NCI-H2107 treated with DMSO at 0.1 percent for 48 hours (cell line): ENCODE results near the gene NACC1.
A peak's percentile ranks its signal among the peaks of the same experiment; 100 is the strongest.

Experiments
- DNase-seq: peaks from one replicate; lab custom pipeline; 2025; ENCODE audit not compliant: unreplicated experiment; lab: John Stamatoyannopoulos, UW

NACC1 gene

DNA sequence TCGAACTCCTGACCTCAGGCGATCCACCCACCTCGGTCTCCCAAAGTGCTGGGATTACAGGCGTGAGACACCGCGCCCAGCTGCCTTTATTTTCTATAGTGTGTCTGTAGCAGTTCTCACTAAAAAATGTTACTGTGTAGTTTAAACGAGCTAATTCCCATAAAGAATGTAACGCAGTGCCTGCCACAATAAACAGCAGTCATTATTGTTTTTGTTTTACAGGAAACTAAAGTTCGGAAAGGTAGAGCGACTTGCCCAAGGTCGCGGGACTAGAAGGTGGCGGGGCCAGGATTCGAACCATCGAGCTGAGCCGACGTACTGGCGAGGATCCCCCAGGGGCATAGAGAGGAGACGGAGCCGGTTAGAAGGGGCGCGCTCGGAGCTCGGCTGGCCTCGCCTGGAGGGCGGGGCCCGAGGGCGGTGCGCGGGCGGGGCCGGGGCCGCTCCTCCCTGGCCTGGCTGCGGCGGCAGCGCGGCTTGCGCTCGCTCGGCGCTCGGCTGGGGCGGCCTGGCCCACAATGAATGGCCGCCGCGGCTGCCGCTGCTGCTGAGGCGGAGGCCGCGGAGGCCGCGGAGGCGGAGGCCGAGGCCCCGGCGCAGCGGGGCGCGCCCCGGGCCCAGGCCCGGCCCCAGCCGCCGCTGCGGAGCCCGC, at the start of gene NACC1:
Gene NACC1 (plus strand): TSS at position 493 of the 652 bp plus-strand sequence. CDS start 16,944 bp downstream, outside the sequence.
- peak; percentile 79 for DNase-seq

DNA sequence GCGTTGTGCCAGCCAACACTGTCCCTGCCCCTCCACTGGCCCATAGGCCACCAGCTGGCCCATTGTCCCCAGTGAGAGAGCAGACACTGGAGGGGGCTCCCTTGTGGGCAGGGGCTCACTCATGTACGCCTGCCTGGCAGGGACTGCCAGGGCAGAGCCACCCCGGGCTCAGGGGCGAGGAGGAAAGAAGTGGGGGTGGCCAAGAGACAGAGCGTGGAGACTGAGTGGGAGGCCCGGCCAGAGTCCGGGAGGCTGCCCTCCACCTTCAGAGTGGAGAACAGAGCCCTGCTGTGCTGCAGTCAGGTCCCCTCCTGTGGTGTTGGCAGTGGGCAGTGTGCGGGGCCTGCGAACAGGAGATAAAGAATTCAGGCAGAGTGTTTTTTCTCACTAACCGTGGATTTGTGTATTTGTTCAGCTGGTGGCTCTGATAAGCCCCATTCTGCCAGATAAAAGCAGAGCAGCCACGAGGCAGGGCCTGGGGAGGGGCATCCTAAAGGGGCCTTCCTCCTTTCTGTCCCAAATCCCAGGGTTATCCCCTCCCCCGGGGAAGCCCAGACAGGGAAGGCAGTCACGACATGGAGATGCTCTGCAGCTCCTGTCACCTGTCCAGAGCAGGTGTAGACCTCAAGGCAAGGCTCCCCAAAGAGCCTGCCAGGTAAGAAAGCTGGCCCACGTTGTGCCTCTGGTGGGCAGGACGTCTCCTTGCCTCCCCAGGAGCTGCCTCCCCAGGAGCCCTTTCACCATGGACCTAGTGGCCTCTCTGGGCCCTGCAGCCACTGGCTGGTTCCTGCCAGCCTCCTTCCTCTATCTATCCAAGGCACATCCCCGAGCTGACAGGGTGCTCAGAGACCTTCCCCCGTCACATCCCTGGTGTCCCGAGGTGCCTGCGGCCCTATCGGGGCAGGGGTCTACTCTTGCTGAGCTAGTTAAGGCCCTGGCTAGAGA, 48.4 kb upstream of the NACC1 start:
- DNase-seq: no peak

DNA sequence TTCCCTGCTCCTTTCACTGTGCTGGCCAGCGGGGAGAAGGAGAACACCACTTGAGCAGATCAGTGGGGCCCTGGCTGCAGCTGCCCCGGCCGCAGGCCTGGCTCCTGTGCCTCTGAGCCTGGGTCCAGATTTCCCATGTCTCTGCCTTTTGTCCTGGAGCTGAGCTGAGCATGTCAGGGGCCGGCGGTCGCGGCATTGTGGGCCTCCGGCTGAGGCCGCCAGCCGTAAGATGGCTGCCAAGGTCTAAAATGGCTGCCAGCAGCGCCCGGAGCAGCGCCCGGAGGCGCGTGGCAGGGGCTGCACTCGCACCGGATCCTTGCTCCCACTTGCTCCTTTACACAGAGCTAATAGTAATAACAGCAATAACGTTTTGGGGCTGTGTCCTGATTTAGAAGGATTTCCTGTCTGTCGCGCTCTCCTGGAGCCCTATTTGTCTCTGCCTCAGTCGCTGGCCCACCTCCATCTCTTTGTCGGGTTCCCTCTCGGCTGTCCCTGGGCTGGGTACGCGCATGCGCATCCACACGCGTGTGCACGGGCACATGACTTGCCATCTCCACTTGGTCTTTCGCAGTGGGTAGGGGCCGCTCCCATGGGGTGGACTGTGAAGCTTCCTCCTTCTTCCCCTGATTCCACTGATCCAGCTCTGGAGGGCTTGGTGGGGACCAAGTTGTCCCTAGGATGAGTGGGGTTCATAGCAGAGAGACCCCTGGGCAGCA, 47.5 kb upstream of the NACC1 start:
- DNase-seq: no peak

DNA sequence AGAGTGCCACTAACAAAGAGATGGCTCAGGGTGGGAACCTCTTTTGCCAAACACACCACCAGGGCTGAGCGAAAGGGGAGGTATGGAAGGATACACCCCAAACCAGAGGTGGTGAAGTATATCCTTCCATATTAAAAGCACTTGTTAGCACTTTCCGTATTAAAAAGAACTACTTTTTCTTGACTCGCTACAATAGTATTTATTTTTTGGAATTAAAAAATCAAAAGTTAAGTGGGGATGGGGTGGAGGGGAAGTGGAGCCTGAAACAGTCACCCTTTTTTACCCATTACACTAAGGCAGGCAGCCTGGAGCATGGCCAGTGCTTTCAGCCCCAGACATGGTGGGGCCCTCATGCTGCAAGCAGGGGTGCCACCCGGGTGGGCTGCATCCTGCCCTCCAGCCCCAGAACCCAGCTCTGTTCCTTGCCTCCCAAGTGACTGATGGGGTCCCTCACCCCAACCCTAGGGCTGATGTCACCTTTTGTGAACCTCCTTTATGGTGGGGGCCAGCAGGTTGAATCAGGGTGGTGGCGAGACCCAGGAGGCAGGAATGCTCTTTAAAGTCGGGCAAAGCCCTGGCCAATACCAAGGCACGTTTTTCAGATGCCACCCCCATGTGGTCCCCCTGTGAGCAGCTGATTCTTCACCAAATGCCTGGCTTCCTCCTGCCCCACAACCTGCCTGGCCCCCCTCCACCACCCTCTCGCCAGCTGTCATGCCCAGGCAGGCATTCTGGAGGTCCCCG, 46.4 kb upstream of the NACC1 start:
- DNase-seq: no peak

DNA sequence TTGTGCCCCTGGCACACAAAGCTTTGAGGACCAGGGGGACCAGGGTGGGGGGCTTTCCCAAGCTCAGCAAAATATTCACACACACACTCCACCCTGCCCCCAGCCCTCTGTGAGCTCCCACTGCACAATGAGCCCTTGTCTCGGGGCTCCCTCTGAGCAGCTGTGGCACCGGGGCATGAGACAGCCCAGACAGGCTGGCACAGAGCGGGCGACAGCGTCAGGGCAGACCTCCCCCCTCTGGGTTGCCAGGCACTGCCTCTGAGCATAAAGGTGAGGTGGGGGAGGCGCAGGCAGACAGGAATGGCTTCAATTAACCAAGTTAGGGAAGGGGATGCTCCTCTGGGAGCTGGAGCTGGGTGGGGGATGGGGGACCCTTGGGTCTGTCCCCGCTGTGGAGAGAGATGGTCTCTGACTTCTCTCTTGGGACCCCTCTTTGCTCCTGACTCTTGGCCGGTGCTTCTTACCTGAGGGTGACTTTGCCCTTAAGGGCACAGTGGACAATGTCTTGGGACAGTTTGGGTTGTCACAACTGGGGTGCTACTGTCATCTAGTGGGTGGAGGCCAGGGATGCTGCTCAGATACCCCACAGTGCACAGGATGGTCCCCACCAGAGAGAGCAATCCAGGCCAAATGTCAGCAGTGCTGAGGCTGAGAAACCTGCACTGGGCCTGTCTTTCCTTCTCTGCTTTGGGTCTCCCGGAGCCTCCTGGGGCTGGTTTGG, 45.7 kb upstream of the NACC1 start:
- DNase-seq: no peak

DNA sequence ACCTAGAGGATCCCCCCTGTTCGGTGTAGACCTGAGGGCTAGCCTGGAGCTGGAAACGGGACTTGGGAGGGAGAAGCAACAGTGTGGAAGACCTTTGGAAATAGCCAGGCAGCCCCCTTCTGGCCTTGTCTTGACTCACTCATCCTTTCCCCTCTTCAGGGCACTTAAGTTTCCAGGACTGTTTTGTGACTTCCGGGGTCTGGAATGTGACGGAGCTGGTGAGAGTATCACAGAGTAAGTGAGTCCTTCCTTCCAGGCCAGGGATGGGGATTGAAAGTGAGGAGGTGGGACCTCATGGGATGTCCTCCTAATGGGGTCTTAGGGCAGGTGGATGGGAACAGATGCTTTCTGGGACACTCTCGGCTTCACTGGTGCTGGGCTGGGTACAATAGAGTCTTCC, 44.8 kb upstream of the NACC1 start:
- DNase-seq: no peak

DNA sequence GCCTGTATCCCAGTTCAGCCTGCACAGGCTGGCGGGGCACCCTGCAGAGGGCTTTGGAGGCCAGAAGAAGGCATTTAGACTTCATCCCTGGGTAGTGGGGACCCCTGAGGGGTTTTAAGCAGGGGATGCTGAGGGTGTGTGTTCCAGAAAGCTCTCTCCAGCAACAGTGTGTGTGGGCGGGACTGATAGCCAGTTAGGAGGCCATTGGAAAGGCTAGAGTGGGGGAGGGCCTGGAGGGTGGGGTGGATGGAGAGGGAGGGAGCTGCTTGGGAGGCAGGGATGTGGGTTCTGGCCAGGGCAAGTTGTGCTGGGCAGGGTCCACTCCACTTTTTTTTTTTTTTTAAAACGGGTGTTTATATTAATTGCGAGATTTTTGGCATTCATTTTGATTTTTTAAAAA, 43.7 kb upstream of the NACC1 start:
- DNase-seq: no peak

DNA sequence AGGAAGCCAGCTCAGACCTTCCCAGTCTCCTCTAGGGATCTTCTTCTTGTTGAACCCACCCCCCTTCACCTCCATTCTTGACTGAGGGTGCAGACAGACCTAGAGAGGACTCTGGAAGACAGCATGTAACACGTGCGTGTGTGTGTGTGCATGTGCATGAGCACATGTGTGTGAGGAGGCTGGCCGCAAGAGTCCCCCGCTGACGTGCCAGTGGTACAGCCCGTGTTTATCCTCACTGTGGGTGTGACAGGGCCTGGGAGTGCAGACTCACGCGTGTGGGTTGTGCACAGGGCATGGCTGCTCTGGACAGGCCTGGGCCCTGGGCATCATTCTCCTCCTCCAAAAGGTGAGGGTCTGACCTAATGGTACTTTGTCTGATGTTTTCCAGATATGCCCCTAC, 41.7 kb upstream of the NACC1 start:
- DNase-seq: no peak

DNA sequence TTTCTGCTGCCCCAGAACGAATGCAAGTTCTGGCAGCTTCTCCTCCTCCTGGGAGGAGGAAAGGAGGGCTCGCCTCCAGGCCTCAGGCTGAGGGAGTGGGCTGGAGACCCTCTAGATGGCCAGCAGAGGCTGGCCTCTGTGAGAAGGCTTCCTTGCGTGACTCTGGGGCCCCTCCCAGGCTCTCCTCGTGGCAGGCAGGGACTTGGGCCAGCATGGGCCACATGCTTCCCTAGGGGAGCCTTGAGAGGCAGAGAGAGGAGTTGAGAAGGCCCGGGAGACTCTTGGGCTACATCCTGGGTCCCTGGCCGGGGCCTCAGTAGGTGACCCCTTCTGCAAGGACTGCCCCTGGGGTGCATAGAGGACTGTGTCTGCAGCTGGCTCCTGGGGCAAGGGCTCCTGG, 41.3 kb upstream of the NACC1 start:
- DNase-seq: no peak

DNA sequence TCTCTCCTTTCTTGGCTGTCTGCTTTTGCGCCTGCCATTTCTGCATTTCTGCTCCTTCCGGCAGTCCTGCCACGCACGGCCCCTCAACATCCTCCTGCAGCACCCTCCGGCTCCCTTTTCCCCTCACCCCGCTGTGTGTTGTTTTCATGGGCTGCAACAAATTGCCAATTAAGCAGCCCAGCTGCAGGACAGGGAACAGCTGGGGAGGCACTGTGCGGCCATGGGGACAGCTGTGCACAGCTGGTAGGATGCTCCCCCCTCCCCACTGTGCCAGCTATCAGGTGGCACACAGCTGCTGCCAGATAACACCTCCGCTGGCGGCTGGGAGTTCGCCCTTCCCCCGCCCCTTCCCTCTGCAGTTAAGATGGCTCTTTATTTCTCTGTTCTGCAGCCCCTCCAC, 40.8 kb upstream of the NACC1 start:
- no peak for DNase-seq

DNA sequence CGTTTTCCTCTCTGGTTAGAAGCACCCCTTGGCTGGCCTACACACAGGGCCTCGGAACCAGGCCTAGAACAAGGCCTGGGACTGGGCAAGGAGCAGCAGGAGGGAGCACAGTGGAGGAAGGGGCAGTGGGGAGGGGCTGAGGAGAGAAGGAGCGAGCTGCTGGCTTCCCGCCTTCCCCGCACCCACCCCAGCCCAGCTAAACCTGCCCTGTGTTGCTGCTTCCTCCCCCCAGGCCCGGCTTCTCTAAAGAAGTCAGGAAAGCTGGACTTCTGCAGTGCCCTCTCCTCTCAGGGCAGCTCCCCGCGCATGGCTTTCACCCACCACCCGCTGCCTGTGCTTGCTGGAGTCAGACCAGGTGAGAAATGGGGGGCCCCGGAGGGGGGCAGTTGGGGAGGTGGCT, 39.7 kb upstream of the NACC1 start:
- no peak for DNase-seq

DNA sequence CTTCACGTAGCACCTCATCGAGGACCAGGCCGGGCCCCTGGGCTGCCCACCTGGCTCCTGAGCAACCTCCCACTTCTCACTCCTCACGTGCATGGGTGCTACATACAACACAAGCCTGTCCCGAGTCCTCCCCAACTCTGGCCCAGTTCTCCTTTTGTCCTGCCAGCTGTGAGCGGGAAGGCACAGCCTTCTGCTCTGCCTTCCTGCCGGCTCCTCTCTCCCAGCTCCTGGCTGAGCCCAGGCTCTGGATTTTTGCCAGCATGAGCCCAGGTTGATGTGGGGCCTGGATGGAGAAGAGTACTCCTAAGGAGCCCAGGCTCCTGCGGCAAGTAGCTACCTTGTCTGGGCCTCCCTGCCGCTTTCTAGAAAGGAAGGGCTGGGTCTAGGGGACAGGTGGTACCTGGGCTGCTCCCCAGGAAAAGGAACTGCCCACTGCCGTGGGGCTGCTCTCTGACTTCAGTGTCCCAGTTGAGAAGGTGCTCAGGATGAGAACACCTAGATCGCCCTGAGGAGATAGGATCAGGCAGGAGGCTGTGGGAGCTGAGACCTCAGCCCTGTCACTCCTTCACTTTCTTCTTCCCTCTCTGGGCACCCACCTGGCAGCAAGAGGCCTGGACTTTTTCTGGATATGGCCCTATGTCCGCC, 39.0 kb upstream of the NACC1 start:
- no peak for DNase-seq

DNA sequence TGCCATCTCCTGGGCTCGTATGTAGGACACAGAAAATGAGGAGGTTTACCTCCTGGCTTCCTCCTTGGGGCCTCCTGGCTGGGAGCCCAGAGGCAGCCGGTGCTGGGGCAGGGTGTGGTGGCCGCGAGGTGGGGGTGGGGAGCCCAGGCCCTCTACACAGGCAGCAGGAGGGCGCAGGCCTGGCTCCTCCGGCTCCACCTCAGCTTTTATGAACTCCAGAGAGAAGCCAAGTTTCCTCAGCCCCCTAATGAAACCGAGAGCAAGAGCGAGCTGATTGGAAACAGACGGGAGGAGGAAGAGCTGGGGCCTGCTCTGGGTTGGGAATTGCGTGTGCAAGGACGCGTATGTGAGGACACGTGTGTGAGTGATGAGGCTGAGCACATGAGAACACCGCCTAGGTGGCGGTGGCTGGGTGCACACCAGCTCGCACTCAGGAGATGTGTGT, 38.5 kb upstream of the NACC1 start:
- peak; percentile 21 for DNase-seq

DNA sequence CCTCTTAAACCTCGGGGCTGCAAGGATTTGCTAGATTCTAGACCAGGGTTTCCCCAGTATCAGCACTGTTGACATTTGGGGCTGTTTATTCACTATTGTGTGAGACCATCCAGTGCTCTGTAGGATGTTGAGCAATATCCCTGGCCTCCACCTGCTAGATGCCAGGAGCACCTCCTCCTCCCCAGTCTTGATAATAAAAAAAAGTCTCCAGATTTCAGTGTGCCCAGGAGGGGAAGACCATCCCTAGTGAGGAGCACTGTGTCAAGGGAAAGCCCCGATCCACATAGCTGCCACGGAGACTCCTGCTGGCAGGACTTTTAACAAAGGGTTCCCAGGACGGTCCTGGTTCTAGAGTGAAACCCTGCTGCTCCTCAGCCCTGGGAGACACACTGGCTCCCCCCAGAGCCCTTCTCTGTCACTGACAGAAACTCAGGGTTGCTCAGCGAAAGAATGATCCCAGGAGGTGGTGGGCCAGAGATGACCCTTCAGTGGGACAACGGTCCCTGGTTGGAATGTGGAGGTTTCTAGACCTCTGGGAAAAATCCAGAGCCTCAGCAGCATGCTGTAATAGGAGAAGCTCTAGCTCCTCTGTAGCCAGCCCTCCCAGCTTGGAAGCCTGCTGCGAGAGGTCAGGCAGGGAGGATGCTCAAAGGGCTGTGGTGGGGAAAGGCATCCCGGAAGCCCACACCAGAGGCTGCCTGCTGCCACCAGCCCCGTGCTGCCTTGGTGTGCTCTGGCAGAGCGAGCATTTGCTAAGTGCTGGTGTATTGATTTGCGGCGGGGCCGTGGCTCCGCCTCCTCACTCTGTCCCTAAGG, 35.7 kb upstream of the NACC1 start:
- DNase-seq: peak; percentile 89

DNA sequence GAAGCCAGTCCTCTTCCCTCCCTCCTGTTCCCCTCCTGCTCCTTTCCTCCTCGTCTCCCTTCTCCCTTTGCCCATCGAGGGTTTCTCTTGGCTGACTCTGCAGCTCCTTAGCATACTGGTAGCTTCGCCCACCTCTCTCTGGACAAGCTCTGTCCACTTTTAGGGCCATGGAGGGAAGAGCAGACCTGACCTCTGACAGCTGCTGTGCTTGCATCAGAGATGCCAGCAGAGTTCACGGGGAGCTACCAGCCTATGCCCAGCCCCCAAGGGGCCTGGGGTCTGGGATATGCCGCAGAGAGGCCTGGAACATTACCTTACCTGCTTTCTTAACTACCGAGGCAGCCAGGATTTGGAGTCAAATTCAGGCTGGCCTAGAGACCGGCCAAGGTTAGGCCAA, 35.1 kb upstream of the NACC1 start:
- DNase-seq: no peak

DNA sequence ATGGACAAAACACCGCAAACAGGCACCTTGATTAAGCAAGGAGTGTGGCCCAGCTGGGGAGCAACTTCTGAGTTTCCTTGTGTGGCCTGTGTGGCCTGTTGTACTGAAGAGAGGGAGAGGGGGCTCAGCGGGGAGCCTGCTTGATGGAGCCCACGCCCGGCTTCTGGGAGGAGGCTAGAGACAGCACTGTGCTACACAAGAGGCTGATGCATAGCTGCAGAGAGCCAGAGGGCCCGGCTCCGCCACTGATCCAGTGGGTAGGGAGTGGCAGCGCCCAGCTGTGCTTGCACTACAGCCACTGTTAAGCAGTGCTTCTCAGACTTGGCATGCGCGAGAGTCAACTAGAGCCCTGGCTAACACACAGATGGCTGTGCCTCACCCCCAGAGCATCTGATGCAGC, 34.4 kb upstream of the NACC1 start:
- no peak for DNase-seq

DNA sequence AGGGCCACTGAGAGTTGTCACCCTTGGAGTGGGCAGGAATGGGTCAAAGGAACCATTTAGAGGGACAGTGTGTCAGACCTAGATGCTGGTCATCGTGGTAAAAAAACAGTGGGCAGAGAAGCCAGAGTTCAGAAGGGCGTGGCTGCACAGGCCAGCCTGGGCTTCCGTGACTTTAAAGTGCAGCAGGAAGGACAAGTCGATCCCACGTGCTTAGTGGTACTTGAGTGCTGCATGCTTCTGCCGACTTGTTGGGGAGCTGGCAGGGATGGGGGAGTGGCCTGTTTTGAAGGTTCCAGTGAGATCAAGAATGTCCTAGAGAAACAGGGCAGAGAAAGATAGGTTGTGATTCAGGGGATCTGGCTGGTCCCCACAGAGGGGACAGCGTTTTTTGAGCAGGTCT, 32.4 kb upstream of the NACC1 start:
- DNase-seq: no peak

DNA sequence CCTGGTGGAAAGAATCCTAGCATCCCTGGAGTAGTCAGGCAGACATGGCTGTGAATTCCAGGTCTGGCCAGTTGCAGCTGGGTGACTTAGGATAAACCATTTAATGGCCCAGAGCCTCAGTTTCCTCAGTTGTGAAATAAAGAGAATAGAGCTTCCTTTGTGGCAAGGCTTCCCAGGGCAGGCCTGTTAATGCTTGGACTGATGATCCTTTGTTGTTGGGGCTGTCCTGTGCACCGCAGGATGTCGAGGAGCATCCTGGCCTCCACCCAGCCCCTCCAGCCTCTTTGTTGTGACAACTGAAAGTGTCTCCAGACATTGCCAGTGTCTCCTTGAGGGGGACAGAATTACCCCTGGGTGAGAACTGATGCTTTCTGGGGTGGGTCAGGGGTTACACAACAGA, 31.7 kb upstream of the NACC1 start:
- no peak for DNase-seq

DNA sequence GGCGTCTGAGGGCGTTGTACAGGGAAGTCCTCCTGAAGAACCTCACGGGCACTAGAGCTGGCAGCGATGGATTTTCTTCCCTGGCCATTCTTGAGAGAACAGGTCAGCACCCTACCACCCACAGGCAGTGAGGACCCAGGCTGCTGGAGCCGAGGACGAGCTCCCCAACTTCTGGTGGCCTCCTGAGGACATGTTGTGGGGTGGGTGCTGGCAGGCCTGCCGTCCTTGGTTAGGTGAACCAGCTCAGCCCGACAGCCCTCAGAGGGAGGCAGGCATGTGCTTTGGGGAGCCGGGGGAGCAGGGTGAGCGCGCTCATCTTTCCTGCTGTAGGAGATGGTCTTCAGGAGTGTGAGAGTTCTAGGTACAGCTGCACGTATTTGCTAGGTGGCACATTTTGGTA, 30.8 kb upstream of the NACC1 start:
- DNase-seq: no peak
